Posterior cingulate gyrus (tissue), 11 donors: ENCODE data around the gene RETN.
A peak's percentile ranks its signal among the peaks of the same experiment; 100 is the strongest.

ENCODE experiments used
- DNase-seq, 10 donors: peaks; one replicate each; pipeline versions ENCODE4 v3.0.0 to v3.0.0-alpha.2; 2020 to 2021; ENCODE audit warnings: mixed read lengths in 3 of 10
- intact Hi-C: fragments of 100-400 bp; cut with DNase I; formaldehyde crosslinking; loops from one replicate; pipeline ENCODE4 v1.15.1; 2023

The RETN gene

DNA sequence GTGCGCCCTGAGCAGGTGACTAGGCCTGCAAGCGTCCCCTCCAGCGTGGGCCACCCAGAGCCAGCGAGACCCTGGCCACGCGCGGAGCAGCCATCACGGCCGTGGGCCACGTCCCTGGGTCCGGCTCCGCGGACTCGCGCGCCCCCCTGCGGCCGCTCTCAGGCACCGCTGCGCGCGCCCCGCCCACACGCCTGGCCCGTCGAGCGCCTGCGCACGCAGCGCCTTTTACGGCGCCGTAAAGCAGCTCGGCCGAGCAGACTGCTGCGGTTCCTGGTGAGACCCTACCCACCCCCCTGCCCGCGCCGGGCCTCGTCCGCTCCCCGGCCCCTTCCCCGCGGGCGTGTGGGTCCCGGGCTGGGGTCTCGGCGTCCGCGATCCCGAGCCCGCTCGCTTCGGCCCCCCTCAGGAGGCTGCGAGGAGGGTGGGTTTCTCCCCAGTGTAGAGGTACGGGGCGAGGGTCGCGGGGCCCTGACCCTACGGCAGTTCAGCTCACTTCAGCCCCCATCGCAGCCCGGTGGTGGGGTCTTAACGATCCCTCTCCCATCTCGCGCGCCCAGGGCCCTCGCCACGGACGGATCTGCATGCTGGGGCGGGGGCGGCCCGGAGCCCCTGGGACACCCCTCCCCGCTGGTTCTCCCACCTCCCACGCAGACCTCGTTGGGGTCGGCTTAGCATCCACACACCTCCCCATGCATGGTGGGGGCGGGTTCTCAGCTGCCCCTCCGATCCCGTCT is 11.9 kb downstream of the RETN start, which contains the start of gene TRAPPC5:
Gene TRAPPC5 (plus strand): TSS at position 228 of the 734 bp plus-strand sequence. CDS start 1,421 bp downstream, outside the sequence.
- DNase-seq, result peak; percentile 75 to 98 (median 82)
- intact Hi-C loops, result loop anchor here (1.0 kb wide), 3 partner anchors 28 to 326 kb away; no protein-coding TSS in a partner anchor

DNA sequence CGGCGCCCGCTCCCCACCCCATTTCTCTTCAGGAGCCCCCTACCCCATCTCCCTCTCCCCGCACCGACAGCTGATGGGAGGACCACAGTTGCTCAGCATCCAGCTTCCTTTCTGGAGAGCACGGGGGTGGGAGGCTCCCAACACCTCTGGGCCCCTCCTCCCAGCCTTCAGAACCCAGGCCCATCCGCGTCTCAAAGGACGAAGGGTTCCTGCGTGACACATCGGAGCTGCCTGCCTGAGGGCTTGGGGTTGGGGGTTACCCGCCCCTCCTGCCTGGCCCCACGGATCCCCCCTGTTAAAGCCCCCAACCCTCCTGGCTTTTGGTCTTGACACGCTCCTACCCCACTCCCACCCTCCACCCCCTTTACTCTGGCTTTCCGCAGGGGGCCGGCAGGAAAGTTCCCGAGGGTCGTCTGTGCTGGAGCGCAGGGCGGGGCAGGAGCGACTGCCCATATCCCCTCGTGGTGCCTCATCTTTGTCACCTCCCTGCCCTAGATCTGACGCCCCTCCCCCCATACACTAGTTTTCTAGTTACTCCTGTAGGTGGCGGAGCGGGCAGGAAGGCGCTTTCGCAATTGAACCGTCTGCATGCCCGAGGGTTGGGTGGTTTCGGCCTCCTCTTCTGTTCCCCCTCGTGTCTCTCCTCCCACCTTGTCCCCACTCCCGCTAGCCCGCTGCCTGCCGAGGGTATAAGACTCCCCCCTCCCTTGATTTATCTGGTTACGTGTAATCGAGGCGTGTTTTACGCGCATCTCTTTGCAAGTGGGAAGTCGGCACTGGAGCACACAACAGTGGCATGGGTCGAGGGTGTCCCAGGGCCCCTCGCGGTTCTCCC is 12.7 kb downstream of the RETN start:
- DNase-seq, result peak; percentile 45 to 95 (median 72)
- intact Hi-C loops, result loop anchor here (1.0 kb wide), 1 partner anchor 118 kb away; no protein-coding TSS in a partner anchor

- intact Hi-C loops, result no loop called here
- DNase-seq, result peak in 6 of 10 donors; percentile 33 to 92 (median 78)
Measured at GRCh38 chr19:7682175-7682855, 13.5 kb downstream of the RETN start.

GRCh38 chr19:7685546-7686445 is 16.9 kb downstream of the RETN start:
- intact Hi-C loops, result no loop called here
- no peak for DNase-seq

GRCh38 chr19:7687177-7687576 is 18.3 kb downstream of the RETN start:
- intact Hi-C loops, result no loop called here
- peak in 1 of 10 donors; percentile 67 for DNase-seq

- intact Hi-C loops, result no loop called here
- no peak for DNase-seq
Measured at GRCh38 chr19:7689165-7689564, 20.3 kb downstream of the RETN start.

DNA sequence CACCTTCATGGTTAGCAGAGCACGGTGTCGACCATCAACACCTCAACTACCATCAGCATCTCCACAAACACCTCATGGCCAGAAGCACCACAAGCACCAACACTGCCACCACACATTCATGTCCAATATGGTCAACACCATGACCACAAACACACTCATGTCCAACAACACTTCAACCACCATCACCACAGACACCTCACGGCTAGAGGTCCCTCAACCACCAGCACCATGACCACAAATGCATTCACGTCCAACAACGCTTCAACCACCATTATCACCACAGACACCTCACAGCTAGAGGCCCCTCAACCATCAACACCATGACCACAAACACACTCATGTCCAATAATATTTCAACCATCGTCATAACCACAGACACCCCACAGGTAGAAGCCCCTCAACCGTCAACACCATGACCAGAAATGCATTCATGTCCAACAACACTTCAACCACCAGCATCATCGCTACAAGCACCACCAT is 22.0 kb downstream of the RETN start:
- no peak for DNase-seq
- intact Hi-C loops, result no loop called here

GRCh38 chr19:7691497-7691896 is 22.6 kb downstream of the RETN start:
- intact Hi-C loops, result no loop called here

GRCh38 chr19:7692417-7693088 is 23.7 kb downstream of the RETN start:
- intact Hi-C loops, result no loop called here
- DNase-seq, result no peak

More at GRCh38 chr19:7691497-7691896, 22.6 kb downstream of the RETN start:
- no peak for DNase-seq

DNA sequence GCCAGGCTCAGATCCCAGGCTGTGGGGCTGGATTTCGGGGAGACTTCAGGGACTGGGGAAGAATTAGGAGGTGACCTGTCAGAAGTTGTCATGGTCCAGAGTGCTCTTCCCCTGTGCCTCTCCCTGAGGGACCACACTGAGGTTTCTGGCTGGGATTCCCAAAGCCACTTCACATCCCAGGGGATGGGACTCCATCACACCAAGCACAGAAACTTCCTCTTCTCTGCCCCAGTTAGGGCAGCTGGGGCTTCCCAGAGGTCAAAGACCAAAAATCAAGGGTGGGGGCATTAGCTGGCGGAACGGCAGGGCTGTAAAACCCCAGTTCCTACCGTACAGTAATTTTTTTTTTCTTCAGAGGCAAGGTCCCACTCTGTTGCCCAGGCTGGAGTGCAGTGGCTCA is 25.6 kb downstream of the RETN start:
- intact Hi-C loops, result no loop called here
- DNase-seq, result no peak

- DNase-seq, result no peak
- intact Hi-C loops, result no loop called here
Measured at GRCh38 chr19:7697721-7698287, 29.0 kb downstream of the RETN start.

DNA sequence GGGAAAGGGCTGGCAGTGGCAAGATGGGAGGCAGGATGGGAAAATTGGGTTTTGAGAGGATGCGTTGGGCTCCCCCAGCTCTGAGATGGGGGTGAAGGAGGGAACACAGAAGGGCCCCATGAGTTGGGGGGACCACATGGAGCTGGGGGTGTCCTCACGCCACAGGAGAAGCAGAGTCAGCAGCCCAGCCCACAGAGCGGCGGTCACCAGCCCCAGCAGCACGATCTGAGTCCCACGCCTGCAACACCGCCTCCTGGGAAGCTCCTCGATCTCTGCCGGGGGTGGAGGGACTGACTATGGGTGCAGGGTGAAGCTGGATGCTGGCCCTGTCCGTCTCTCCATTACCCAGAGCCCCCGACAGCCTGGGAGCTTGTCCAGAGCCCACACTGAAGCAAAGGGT is 29.7 kb downstream of the RETN start:
- DNase-seq, result peak in 1 of 10 donors; percentile 74
- intact Hi-C loops, result no loop called here

- no peak for DNase-seq
- intact Hi-C loops, result no loop called here
Measured at GRCh38 chr19:7699003-7699402, 30.2 kb downstream of the RETN start.

- intact Hi-C loops, result no loop called here
- DNase-seq, result no peak
Measured at GRCh38 chr19:7699417-7700401, 30.9 kb downstream of the RETN start.

GRCh38 chr19:7701049-7701653 is 32.3 kb downstream of the RETN start:
- no peak for DNase-seq
- intact Hi-C loops, result no loop called here

DNA sequence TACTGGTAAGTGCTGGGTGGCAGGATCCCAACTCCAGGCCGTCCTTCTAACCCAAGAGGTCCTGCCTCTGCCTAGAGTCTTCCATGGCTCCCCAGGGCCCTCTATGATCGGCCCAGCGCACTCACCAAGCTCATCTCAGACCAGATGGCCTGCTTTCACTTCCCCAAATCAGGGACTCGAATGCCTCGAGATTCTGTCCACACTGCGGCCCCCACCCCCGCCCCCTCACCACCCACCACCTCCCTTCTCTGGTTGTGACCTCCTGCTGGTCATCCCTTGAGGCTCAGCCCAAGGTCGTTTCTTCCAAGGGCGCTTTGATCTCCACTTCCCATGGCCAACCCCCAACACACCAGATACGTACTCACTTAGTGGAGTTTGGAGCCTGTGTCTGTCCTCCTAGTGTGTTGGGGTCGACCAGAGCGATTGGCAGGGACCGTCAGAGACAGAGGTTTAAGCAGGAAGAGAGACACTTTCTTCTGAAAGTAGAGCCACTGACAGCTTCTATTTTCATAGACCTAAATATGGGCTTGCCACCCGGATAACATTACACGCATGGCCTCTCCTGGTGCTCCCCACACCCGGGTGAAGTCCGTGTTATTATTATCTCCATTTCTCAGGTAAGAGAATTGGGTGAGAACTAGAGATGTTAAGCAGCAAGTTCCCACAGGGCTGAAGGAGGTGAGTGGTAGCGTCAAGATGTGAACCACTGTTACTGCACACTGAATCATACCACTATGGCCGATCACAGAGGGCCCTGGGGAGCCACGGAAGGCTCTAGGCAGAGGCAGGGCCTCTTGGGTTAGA is 33.0 kb downstream of the RETN start, which contains the start of gene FCER2:
Gene FCER2 (minus strand): TSS at position 478 of the 804 bp plus-strand sequence. CDS start 2,371 bp downstream, outside the sequence.
- no peak for DNase-seq
- intact Hi-C loops, result no loop called here
